ENCODE measurements around the gene SUPT20H.

Gene SUPT20H

DNA sequence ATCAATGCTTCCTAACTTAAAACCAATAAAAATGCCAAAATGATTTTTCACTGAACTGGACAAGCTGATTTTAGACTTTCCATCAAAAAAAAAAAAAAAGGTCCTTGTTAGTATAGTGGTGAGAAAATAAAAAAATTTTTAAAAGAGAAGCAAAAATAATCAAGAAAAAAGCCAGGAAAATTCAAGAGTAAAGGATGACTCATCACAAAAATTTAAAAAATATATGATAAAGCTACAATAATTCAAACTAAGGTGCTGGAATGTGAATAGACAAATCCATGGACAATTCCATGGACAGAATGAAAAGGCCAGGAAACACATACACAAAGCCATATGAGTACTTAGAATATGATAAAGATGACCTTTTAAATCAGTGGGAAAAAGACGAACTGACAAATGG is 86.5 kb downstream of the SUPT20H start:
- Histone ChIP-seq H3K14ac (ENCODE audit: low read length in 2 of 2) (no peak overlapping the region), H2BK15ac (ENCODE audit: low read depth, poor library complexity, severe bottlenecking) (no peak overlapping the region), H3K23ac (ENCODE audit: low read length in 2 of 2) (no peak overlapping the region), H4K91ac (ENCODE audit: low read length) (no peak overlapping the region), H3K4me3 (ENCODE audit: insufficient read depth in 1 of 2, low read depth in 1 of 2, low read length in 2 of 2) (no peak overlapping the region), H4K8ac (ENCODE audit: low read length) (no peak overlapping the region), H2BK5ac (ENCODE audit: low read depth, low read length, poor library complexity, severe bottlenecking) (no peak overlapping the region), H3K9me3 (ENCODE audit: control insufficient read depth, low read length) (peaks cover 8% of the 10 kb centered on the region), H2BK120ac (ENCODE audit: low read depth, low read length) (no peak overlapping the region), H3K27me3 (ENCODE audit: control insufficient read depth in 1 of 2, insufficient read depth in 1 of 2, low read length in 2 of 2) (no peaks in the 10 kb centered on the region), H3K36me3 (ENCODE audit: control insufficient read depth in 1 of 2, insufficient read depth in 2 of 2, low read depth in 1 of 2, low read length in 2 of 2) (peaks cover 26 to 68% of the 10 kb centered on the region in 2 experiments), H3K4me2 (ENCODE audit: low read length, poor library complexity, severe bottlenecking) (no peak overlapping the region), H2BK12ac (ENCODE audit: low read length in 2 of 2) (no peak overlapping the region), H3K79me1 (replicated peaks; ENCODE audit: low read length, poor library complexity, severe bottlenecking) (peaks cover 11% of the 10 kb centered on the region), H3K9ac (ENCODE audit: low read length) (no peak overlapping the region), H2AK5ac (ENCODE audit: low read length, severe bottlenecking) (no peak overlapping the region), H2AFZ (ENCODE audit: low read depth, low read length) (no peak overlapping the region), H3K18ac (ENCODE audit: low read depth in 1 of 2, low read length in 2 of 2) (no peak overlapping the region), H3K4me1 (ENCODE audit: control insufficient read depth, insufficient read depth, low read depth, low read length) (no peaks in the 10 kb centered on the region), H3K27ac (ENCODE audit: low read length, poor library complexity, severe bottlenecking) (no peak overlapping the region), H3K4ac (ENCODE audit: low read depth in 1 of 2, low read length in 2 of 2) (no peak overlapping the region)
- DNase-seq = no peak
- WGBS = 100% methylated on average over 1 of the region's 1 CpG

DNA sequence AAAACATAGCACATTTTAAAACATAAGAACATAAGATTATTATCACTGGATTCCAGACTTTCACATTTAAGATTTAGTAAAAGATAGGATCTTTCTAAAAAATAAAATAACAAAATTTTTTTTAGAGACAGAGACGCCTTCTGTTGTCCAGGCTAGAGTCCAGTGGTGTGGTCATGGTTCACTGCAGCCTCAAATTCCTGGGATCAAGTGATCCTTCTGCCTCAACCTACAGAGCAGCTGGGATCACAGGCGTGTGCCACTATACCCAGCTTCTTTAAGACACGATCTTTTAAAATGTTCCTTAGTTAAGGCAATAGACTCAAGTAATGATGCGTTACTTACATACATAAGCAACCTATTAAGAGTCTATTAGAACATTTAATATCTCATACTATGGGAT is 93.1 kb downstream of the SUPT20H start:
- Histone ChIP-seq H2BK120ac (ENCODE audit: low read depth, low read length) (no peak overlapping the region), H3K9me3 (ENCODE audit: control insufficient read depth, low read length) (no peaks in the 10 kb centered on the region), H3K23ac (ENCODE audit: low read length in 2 of 2) (no peak overlapping the region), H3K4me2 (ENCODE audit: low read length, poor library complexity, severe bottlenecking) (no peak overlapping the region), H3K9ac (ENCODE audit: low read length) (peak overlapping the region; percentile 76), H3K14ac (ENCODE audit: low read length in 2 of 2) (no peak overlapping the region), H3K27me3 (ENCODE audit: control insufficient read depth in 1 of 2, insufficient read depth in 1 of 2, low read length in 2 of 2) (no peaks in the 10 kb centered on the region), H3K4me3 (ENCODE audit: insufficient read depth in 1 of 2, low read depth in 1 of 2, low read length in 2 of 2) (no peak overlapping the region), H2AK5ac (ENCODE audit: low read length, severe bottlenecking) (no peak overlapping the region), H3K18ac (ENCODE audit: low read depth in 1 of 2, low read length in 2 of 2) (no peak overlapping the region), H4K91ac (ENCODE audit: low read length) (no peak overlapping the region), H4K8ac (ENCODE audit: low read length) (no peak overlapping the region), H3K4me1 (ENCODE audit: control insufficient read depth, insufficient read depth, low read depth, low read length) (peaks cover 2% of the 10 kb centered on the region), H3K36me3 (ENCODE audit: control insufficient read depth in 1 of 2, insufficient read depth in 2 of 2, low read depth in 1 of 2, low read length in 2 of 2) (peaks cover 19 to 77% of the 10 kb centered on the region in 2 experiments), H3K79me1 (replicated peaks; ENCODE audit: low read length, poor library complexity, severe bottlenecking) (peaks cover 14% of the 10 kb centered on the region), H2BK5ac (ENCODE audit: low read depth, low read length, poor library complexity, severe bottlenecking) (no peak overlapping the region), H2BK15ac (ENCODE audit: low read depth, poor library complexity, severe bottlenecking) (no peak overlapping the region), H3K4ac (ENCODE audit: low read depth in 1 of 2, low read length in 2 of 2) (no peak overlapping the region), H2BK12ac (ENCODE audit: low read length in 2 of 2) (no peak overlapping the region), H2AFZ (ENCODE audit: low read depth, low read length) (no peak overlapping the region), H3K27ac (ENCODE audit: low read length, poor library complexity, severe bottlenecking) (no peak overlapping the region)
- WGBS = 89% methylated on average over 1 of the region's 4 CpGs
- DNase-seq = no peak

DNA sequence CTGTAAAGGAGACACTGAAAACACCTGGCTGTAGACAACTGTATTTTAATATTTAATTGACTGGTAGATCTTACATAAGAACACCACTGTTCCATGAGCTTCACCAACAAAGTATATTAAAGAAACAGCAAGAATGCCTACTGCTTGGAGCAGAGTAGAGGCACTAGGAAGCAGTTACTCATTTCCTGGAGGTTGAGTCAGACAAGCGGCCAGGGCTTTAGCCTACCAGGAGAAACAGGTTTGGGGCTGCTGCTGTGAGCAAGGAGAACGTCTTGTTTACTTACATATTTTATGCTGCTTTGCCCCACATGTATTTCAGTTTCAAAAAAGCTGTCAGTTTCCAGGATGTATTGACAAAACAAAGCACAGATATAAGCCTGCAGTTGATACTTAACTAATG is 93.7 kb downstream of the SUPT20H start:
- peaks cover 16% of the 10 kb centered on the region for H3K79me1 ChIP-seq (replicated peaks; ENCODE audit: low read length, poor library complexity, severe bottlenecking)
- H2BK5ac ChIP-seq (ENCODE audit: low read depth, low read length, poor library complexity, severe bottlenecking) = no peak overlapping the region
- no peaks in the 10 kb centered on the region for H3K27me3 ChIP-seq (ENCODE audit: control insufficient read depth in 1 of 2, insufficient read depth in 1 of 2, low read length in 2 of 2)
- peak overlapping the region; percentile 5 for H3K27ac ChIP-seq (ENCODE audit: low read length, poor library complexity, severe bottlenecking)
- 0% methylated on average over 1 of the region's 2 CpGs for WGBS
- H3K23ac ChIP-seq (ENCODE audit: low read length in 2 of 2) = no peak overlapping the region
- no peak overlapping the region for H2BK12ac ChIP-seq (ENCODE audit: low read length in 2 of 2)
- H4K91ac ChIP-seq (ENCODE audit: low read length) = no peak overlapping the region
- no peak overlapping the region for H2AFZ ChIP-seq (ENCODE audit: low read depth, low read length)
- H4K8ac ChIP-seq (ENCODE audit: low read length) = no peak overlapping the region
- no peak overlapping the region for H3K4ac ChIP-seq (ENCODE audit: low read depth in 1 of 2, low read length in 2 of 2)
- no peak overlapping the region for H3K4me2 ChIP-seq (ENCODE audit: low read length, poor library complexity, severe bottlenecking)
- H3K14ac ChIP-seq (ENCODE audit: low read length in 2 of 2) = no peak overlapping the region
- H2BK15ac ChIP-seq (ENCODE audit: low read depth, poor library complexity, severe bottlenecking) = no peak overlapping the region
- H3K4me1 ChIP-seq (ENCODE audit: control insufficient read depth, insufficient read depth, low read depth, low read length) = peaks cover 2% of the 10 kb centered on the region
- H3K9me3 ChIP-seq (ENCODE audit: control insufficient read depth, low read length) = no peaks in the 10 kb centered on the region
- H3K36me3 ChIP-seq (ENCODE audit: control insufficient read depth in 1 of 2, insufficient read depth in 2 of 2, low read depth in 1 of 2, low read length in 2 of 2) = peaks cover 20 to 77% of the 10 kb centered on the region in 2 experiments
- peak; percentile 70 for DNase-seq
- H3K9ac ChIP-seq (ENCODE audit: low read length) = peak overlapping the region; percentile 76
- no peak overlapping the region for H3K4me3 ChIP-seq (ENCODE audit: insufficient read depth in 1 of 2, low read depth in 1 of 2, low read length in 2 of 2)
- no peak overlapping the region for H3K18ac ChIP-seq (ENCODE audit: low read depth in 1 of 2, low read length in 2 of 2)
- no peak overlapping the region for H2BK120ac ChIP-seq (ENCODE audit: low read depth, low read length)
- no peak overlapping the region for H2AK5ac ChIP-seq (ENCODE audit: low read length, severe bottlenecking)

- H2BK5ac ChIP-seq (ENCODE audit: low read depth, low read length, poor library complexity, severe bottlenecking) = no peak overlapping the region
- H2BK12ac ChIP-seq (ENCODE audit: low read length in 2 of 2) = no peak overlapping the region
- no peak overlapping the region for H3K18ac ChIP-seq (ENCODE audit: low read depth in 1 of 2, low read length in 2 of 2)
- no peak overlapping the region for H3K4me3 ChIP-seq (ENCODE audit: insufficient read depth in 1 of 2, low read depth in 1 of 2, low read length in 2 of 2)
- peaks cover 19% of the 10 kb centered on the region for H3K79me1 ChIP-seq (replicated peaks; ENCODE audit: low read length, poor library complexity, severe bottlenecking)
- no peaks in the 10 kb centered on the region for H3K9me3 ChIP-seq (ENCODE audit: control insufficient read depth, low read length)
- H3K27ac ChIP-seq (ENCODE audit: low read length, poor library complexity, severe bottlenecking) = no peak overlapping the region
- WGBS = no CpG with 5 or more reads among the region's 2 CpGs
- H4K8ac ChIP-seq (ENCODE audit: low read length) = no peak overlapping the region
- H3K4me1 ChIP-seq (ENCODE audit: control insufficient read depth, insufficient read depth, low read depth, low read length) = no peaks in the 10 kb centered on the region
- no peak overlapping the region for H3K14ac ChIP-seq (ENCODE audit: low read length in 2 of 2)
- no peaks in the 10 kb centered on the region for H3K27me3 ChIP-seq (ENCODE audit: control insufficient read depth in 1 of 2, insufficient read depth in 1 of 2, low read length in 2 of 2)
- no peak overlapping the region for H3K4me2 ChIP-seq (ENCODE audit: low read length, poor library complexity, severe bottlenecking)
- DNase-seq = no peak
- H2BK120ac ChIP-seq (ENCODE audit: low read depth, low read length) = no peak overlapping the region
- no peak overlapping the region for H3K23ac ChIP-seq (ENCODE audit: low read length in 2 of 2)
- H3K9ac ChIP-seq (ENCODE audit: low read length) = no peak overlapping the region
- H3K4ac ChIP-seq (ENCODE audit: low read depth in 1 of 2, low read length in 2 of 2) = no peak overlapping the region
- no peak overlapping the region for H4K91ac ChIP-seq (ENCODE audit: low read length)
- no peak overlapping the region for H2AFZ ChIP-seq (ENCODE audit: low read depth, low read length)
- H2BK15ac ChIP-seq (ENCODE audit: low read depth, poor library complexity, severe bottlenecking) = no peak overlapping the region
- peaks cover 22 to 64% of the 10 kb centered on the region in 2 experiments for H3K36me3 ChIP-seq (ENCODE audit: control insufficient read depth in 1 of 2, insufficient read depth in 2 of 2, low read depth in 1 of 2, low read length in 2 of 2)
- no peak overlapping the region for H2AK5ac ChIP-seq (ENCODE audit: low read length, severe bottlenecking)
Observed at GRCh38 chr13:36959456-36960116, 99.9 kb downstream of the SUPT20H start.
